Liver (tissue), 9 donors: Measurements from ENCODE around the gene FITM1. TPM values are rescaled to one million over a fixed set of nuclear protein-coding genes. Genes with fewer than 3 reads are reported as not detected.

ENCODE experiments used
- DNase-seq: peaks from one replicate; pipeline ENCODE4 v3.0.0-alpha.2; 2017; ENCODE audit warnings: low spot score
- H3K27ac ChIP-seq, 2 donors: one replicate each; pipeline ENCODE4 v1.7.0; 2013; ENCODE audit warnings: inconsistent platforms in 2 of 2, low read length in 2 of 2, control low read depth in 1 of 2, low read depth in 1 of 2, mild to moderate bottlenecking in 1 of 2
- H3K27me3 ChIP-seq, 4 donors: one replicate each; pipeline versions ENCODE4 v1.6.1 to v1.7.0; 2013; ENCODE audit warnings: low read length in 3 of 4, inconsistent platforms in 1 of 4, mild to moderate bottlenecking in 1 of 4, moderate library complexity in 1 of 4; ENCODE audit not compliant: control insufficient read depth in 4 of 4, insufficient read depth in 4 of 4
- H3K36me3 ChIP-seq, 4 donors: one replicate each; pipeline versions ENCODE4 v1.6.1 to v1.7.0; 2013; ENCODE audit warnings: low read length in 3 of 4, mild to moderate bottlenecking in 3 of 4, low read depth in 1 of 4, moderate library complexity in 1 of 4; ENCODE audit not compliant: control insufficient read depth in 4 of 4, insufficient read depth in 3 of 4
- H3K4me1 ChIP-seq, 4 donors: one replicate each; pipeline versions ENCODE4 v1.6.1 to v1.7.0; 2013; ENCODE audit warnings: low read length in 3 of 4, mild to moderate bottlenecking in 3 of 4, moderate library complexity in 1 of 4; ENCODE audit not compliant: control insufficient read depth in 4 of 4, insufficient read depth in 4 of 4
- H3K4me3 ChIP-seq, 3 donors: one replicate each; pipeline versions ENCODE4 v1.6.1 to v1.7.0; 2013; ENCODE audit warnings: low read length in 3 of 3, control low read depth in 1 of 3, low read depth in 1 of 3, mild to moderate bottlenecking in 1 of 3
- H3K9ac ChIP-seq, 2 donors: one replicate each; pipeline ENCODE4 v1.7.0; 2013; ENCODE audit warnings: low read length in 2 of 2, mild to moderate bottlenecking in 2 of 2, moderate library complexity in 2 of 2, control low read depth in 1 of 2, low read depth in 1 of 2
- H3K9me3 ChIP-seq, 4 donors: one replicate each; pipeline versions ENCODE4 v1.6.1 to v1.7.0; 2013; ENCODE audit warnings: low read length in 3 of 4; ENCODE audit not compliant: control insufficient read depth in 4 of 4
- ATF3 ChIP-seq: IDR thresholded peaks from 2 replicates; pipeline ENCODE4 v1.6.1; 2016; ENCODE audit warnings: antibody characterized with exemption
- CTCF ChIP-seq: fragments of 150-350 bp; IDR thresholded peaks from 2 replicates; pipeline ENCODE4 v1.5.1; 2017; ENCODE audit warnings: improper control_type of control experiment, low read depth, low read length; ENCODE audit not compliant: missing input control
- EGR1 ChIP-seq, 2 donors: IDR thresholded peaks; 2 replicates each; pipeline ENCODE4 v1.6.1; 2016 to 2018; ENCODE audit warnings: antibody characterized with exemption in 2 of 2, low read depth in 2 of 2
- FOXA1 ChIP-seq: IDR thresholded peaks from 2 replicates; pipeline ENCODE4 v1.6.1; 2016; ENCODE audit warnings: antibody characterized with exemption
- FOXA2 ChIP-seq: IDR thresholded peaks from 2 replicates; pipeline ENCODE4 v1.6.1; 2016; ENCODE audit warnings: antibody characterized with exemption
- GABPA ChIP-seq, 2 donors: IDR thresholded peaks in 1 of 2; conservative IDR thresholded peaks in 1 of 2; 2 replicates each; pipeline ENCODE4 v1.6.1; 2016; ENCODE audit warnings: antibody characterized with exemption in 2 of 2, mild to moderate bottlenecking in 1 of 2, moderate library complexity in 1 of 2
- HNF4A ChIP-seq, 2 donors: conservative IDR thresholded peaks; 2 replicates each; pipeline ENCODE4 v1.6.1; 2016; ENCODE audit warnings: antibody characterized with exemption in 2 of 2, mild to moderate bottlenecking in 2 of 2
- HNF4G ChIP-seq: IDR thresholded peaks from 2 replicates; pipeline ENCODE4 v1.6.1; 2016; ENCODE audit warnings: antibody characterized with exemption
- JUND ChIP-seq, 2 donors: IDR thresholded peaks; 2 replicates each; pipeline ENCODE4 v1.6.1; 2016; ENCODE audit warnings: antibody characterized with exemption in 2 of 2
- MAX ChIP-seq: IDR thresholded peaks from 2 replicates; pipeline ENCODE4 v1.6.1; 2016; ENCODE audit warnings: antibody characterized with exemption
- NR2F2 ChIP-seq: IDR thresholded peaks from 2 replicates; pipeline ENCODE4 v1.6.1; 2016; ENCODE audit warnings: antibody characterized with exemption
- RAD21 ChIP-seq, 2 donors: IDR thresholded peaks; 2 replicates each; pipeline ENCODE4 v1.6.1; 2016; ENCODE audit warnings: antibody characterized with exemption in 2 of 2, mild to moderate bottlenecking in 2 of 2
- REST ChIP-seq: IDR thresholded peaks from 2 replicates; pipeline ENCODE4 v1.6.1; 2016; ENCODE audit warnings: antibody characterized with exemption, mild to moderate bottlenecking
- RXRA ChIP-seq, 2 donors: IDR thresholded peaks; 2 replicates each; pipeline ENCODE4 v1.6.1; 2017 to 2018; ENCODE audit warnings: antibody characterized with exemption in 2 of 2, mild to moderate bottlenecking in 1 of 2
- SP1 ChIP-seq: IDR thresholded peaks from 2 replicates; pipeline ENCODE4 v1.6.1; 2018; ENCODE audit warnings: antibody characterized with exemption, mild to moderate bottlenecking
- TAF1 ChIP-seq: conservative IDR thresholded peaks from 2 replicates; pipeline ENCODE4 v1.6.1; 2016; ENCODE audit warnings: antibody characterized with exemption, mild to moderate bottlenecking
- YY1 ChIP-seq: IDR thresholded peaks from 2 replicates; pipeline ENCODE4 v1.6.1; 2016; ENCODE audit warnings: antibody characterized with exemption, mild to moderate bottlenecking
- ZBTB33 ChIP-seq: IDR thresholded peaks from 2 replicates; pipeline ENCODE4 v1.6.1; 2016; ENCODE audit warnings: antibody characterized with exemption
- WGBS: extraction: QIAGEN DNeasy Blood & Tissue Kit; methylation state at CpG from one replicate; pipeline ENCODE4 v1.1.7; 2013; 5-methylcytosine and 5-hydroxymethylcytosine counted together
- polyA plus RNA-seq, 2 donors: library from polyadenylated mRNA; stranded (reverse) in 1 of 2; unstranded in 1 of 2; fragments of 200-250 nt in 1 of 2; fragments of >200 nt in 1 of 2; fragmentation: Nextera tagmentation in 1 of 2; extraction: Ambion mirVana in 1 of 2; gene quantifications; one replicate each; pipeline versions ENCODE4 v1.2.1 to v1.2.3, GENCODE V29; 2013 to 2015
- total RNA-seq, 2 donors: library from RNA; depleted of rRNA; stranded (reverse); fragments of >200 nt; gene quantifications; one replicate each; pipeline ENCODE4 v1.2.3, GENCODE V29; 2014
- donor health status: healthy.
- donor health status: healthy.
- donor health status: healthy.
- donor health status: healthy.
- donor health status: healthy.

The FITM1 gene
- total and polyA plus RNA-seq, 4 donors: 1.7 to 16.1 (median 9.1) TPM

GRCh38 chr14:24162093-24162492 is 31.6 kb downstream of the FITM1 start:
- WGBS: 59% methylated on average over 8 of the region's 8 CpGs
- Histone ChIP-seq H3K27ac (peak overlapping the region; percentile 71 to 91), H3K9me3 (no peaks in the 10 kb centered on the region), H3K9ac (peak overlapping the region; percentile 45 to 87), H3K4me3 (peak overlapping the region; percentile 63 to 81 (median 70)), H3K4me1 (peaks cover 8 to 35% (median 29%) of the 10 kb centered on the region in 4 donors), H3K36me3 (peaks cover 24 to 57% (median 44%) of the 10 kb centered on the region in 4 donors), H3K27me3 (no peaks in the 10 kb centered on the region)
- no peak for TF ChIP-seq SP1
- no peak for DNase-seq

- H3K27ac ChIP-seq: no peak overlapping the region
- WGBS: 95% methylated on average over 14 of the region's 14 CpGs
- H3K4me3 ChIP-seq: no peak overlapping the region
- H3K27me3 ChIP-seq: no peaks in the 10 kb centered on the region
- peaks cover 8 to 34% (median 28%) of the 10 kb centered on the region in 4 donors for H3K4me1 ChIP-seq
- H3K9me3 ChIP-seq: no peaks in the 10 kb centered on the region
- no peak overlapping the region for H3K9ac ChIP-seq
- peaks cover 21 to 55% (median 39%) of the 10 kb centered on the region in 4 donors for H3K36me3 ChIP-seq
- TF ChIP-seq MAX (no peak), GABPA (IDR thresholded peaks at IDR 0.05 in 1 of 2, conservative IDR thresholded peaks at IDR 0.05 in 1 of 2) (no peak), NR2F2 (no peak), EGR1 (IDR thresholded peaks at IDR 0.05; ENCODE audit: low read depth in 2 of 2) (no peak), FOXA2 (no peak), REST (no peak), FOXA1 (no peak), RXRA (IDR thresholded peaks at IDR 0.05) (no peak), HNF4G (no peak), ATF3 (no peak), TAF1 (no peak), JUND (IDR thresholded peaks at IDR 0.05) (no peak), HNF4A (conservative IDR thresholded peaks at IDR 0.05) (no peak), ZBTB33 (no peak), SP1 (no peak), CTCF (no peak), RAD21 (IDR thresholded peaks at IDR 0.05) (no peak), YY1 (no peak)
- DNase-seq: no peak
Observed at GRCh38 chr14:24164518-24164991, 34.1 kb downstream of the FITM1 start.
